Measurements from ENCODE around the gene C1QTNF1. TPM values are rescaled to one million over a fixed set of nuclear protein-coding genes. Genes with fewer than 3 reads are reported as not detected.

Gene C1QTNF1
- polyA plus RNA-seq (2012; ENCODE audit: low read depth, missing spikeins) = 0.05 TPM

- DNase-seq (ENCODE audit: insufficient read length, low spot score) (peak; percentile 62), FAIRE-seq (no peak)
- TF ChIP-seq POLR2AphosphoS5 (IDR thresholded peaks at IDR 0.05; ENCODE audit: low read depth, low read length) (no peak), SPI1 (IDR thresholded peaks at IDR 0.05; ENCODE audit: low read depth, low read length) (no peak), TAF1 (IDR thresholded peaks at IDR 0.05; ENCODE audit: low read depth, low read length) (no peak), POLR2A (IDR thresholded peaks at IDR 0.05; ENCODE audit: low read depth, low read length) (no peak), POU2F2 (IDR thresholded peaks at IDR 0.05; ENCODE audit: low read depth, low read length) (no peak), PAX5 (IDR thresholded peaks at IDR 0.05; ENCODE audit: insufficient read depth, low read length, severe bottlenecking) (no peak)
Observed at GRCh38 chr17:79023886-79024771, at the start of gene C1QTNF1. Gene C1QTNF1, plus strand, starts transcription at chr17:79024169. Its CDS starts 19,800 bp downstream, at chr17:79043969.

GRCh38 chr17:78974635-78975591, 49.1 kb upstream of the C1QTNF1 start:
- no peak for DNase-seq (ENCODE audit: insufficient read length, low spot score)
- TF ChIP-seq SPI1 (IDR thresholded peaks at IDR 0.05; ENCODE audit: low read depth, low read length) (no peak), POLR2A (IDR thresholded peaks at IDR 0.05; ENCODE audit: low read depth, low read length) (no peak), PAX5 (IDR thresholded peaks at IDR 0.05; ENCODE audit: insufficient read depth, low read length, severe bottlenecking) (no peak), POLR2AphosphoS5 (IDR thresholded peaks at IDR 0.05; ENCODE audit: low read depth, low read length) (no peak), POU2F2 (IDR thresholded peaks at IDR 0.05; ENCODE audit: low read depth, low read length) (no peak)
- FAIRE-seq = peak; percentile 81

DNA sequence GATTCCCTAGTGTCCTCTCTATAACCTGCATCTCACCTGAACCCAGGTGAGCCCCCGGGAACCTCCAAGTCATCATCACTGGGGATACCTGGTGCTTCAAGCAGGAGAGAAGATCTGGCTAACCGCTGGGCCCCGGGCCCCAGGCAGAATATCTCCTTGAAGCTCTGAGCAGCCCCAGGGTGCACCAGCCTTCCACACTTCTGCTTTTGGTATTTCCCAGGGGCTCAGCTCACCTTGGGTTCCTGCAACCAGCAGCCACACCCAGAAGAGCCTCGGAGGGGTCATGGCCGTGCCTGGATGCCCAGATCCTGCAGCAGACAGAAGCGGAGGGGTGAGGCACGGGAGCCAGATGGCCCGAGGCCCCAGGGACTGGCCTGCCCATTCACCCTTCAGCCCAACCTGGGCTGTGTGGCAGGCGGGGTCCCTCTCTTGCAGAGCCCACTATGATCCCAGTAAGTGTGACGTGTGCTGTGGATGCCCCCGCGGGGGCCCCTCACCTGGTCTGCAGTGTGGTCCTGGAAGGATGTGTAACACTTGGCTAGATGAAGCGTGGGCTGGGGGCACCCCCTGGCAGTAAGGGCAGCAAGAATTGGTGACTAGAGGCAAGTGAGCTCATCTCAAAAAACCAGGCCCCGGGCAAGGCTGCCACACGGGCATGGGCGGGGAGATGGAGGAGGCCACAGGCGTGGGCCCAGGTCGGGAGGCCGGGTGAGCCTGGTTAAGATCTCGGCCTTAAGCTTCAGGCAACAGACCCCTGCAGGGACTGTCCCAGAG, 46.9 kb upstream of the C1QTNF1 start:
- FAIRE-seq = no peak
- TF ChIP-seq SPI1 (IDR thresholded peaks at IDR 0.05; ENCODE audit: low read depth, low read length) = peak; percentile 48; the same call in 1 of the 2 replicates
- no peak for TF ChIP-seq PAX5 (IDR thresholded peaks at IDR 0.05; ENCODE audit: insufficient read depth, low read length, severe bottlenecking)
- no peak for DNase-seq (ENCODE audit: insufficient read length, low spot score)

- no peak for DNase-seq (ENCODE audit: insufficient read length, low spot score)
- no peak for FAIRE-seq
- TF ChIP-seq POLR2A (IDR thresholded peaks at IDR 0.05; ENCODE audit: low read depth, low read length) = no peak
- no peak for TF ChIP-seq POU2F2 (IDR thresholded peaks at IDR 0.05; ENCODE audit: low read depth, low read length)
- no peak for TF ChIP-seq TAF1 (IDR thresholded peaks at IDR 0.05; ENCODE audit: low read depth, low read length)
- no peak for TF ChIP-seq SPI1 (IDR thresholded peaks at IDR 0.05; ENCODE audit: low read depth, low read length)
- no peak for TF ChIP-seq PAX5 (IDR thresholded peaks at IDR 0.05; ENCODE audit: insufficient read depth, low read length, severe bottlenecking)
- no peak for TF ChIP-seq POLR2AphosphoS5 (IDR thresholded peaks at IDR 0.05; ENCODE audit: low read depth, low read length)
Observed at GRCh38 chr17:78977681-78977943, 46.4 kb upstream of the C1QTNF1 start.

- DNase-seq (ENCODE audit: insufficient read length, low spot score) = no peak
- FAIRE-seq = no peak
- TF ChIP-seq TAF1 (IDR thresholded peaks at IDR 0.05; ENCODE audit: low read depth, low read length) (no peak), POLR2A (IDR thresholded peaks at IDR 0.05; ENCODE audit: low read depth, low read length) (no peak), POU2F2 (IDR thresholded peaks at IDR 0.05; ENCODE audit: low read depth, low read length) (no peak), POLR2AphosphoS5 (IDR thresholded peaks at IDR 0.05; ENCODE audit: low read depth, low read length) (no peak), PAX5 (IDR thresholded peaks at IDR 0.05; ENCODE audit: insufficient read depth, low read length, severe bottlenecking) (no peak), SPI1 (IDR thresholded peaks at IDR 0.05; ENCODE audit: low read depth, low read length) (no peak)
Observed at GRCh38 chr17:78977997-78978973, 45.7 kb upstream of the C1QTNF1 start.

- TF ChIP-seq POU2F2 (IDR thresholded peaks at IDR 0.05; ENCODE audit: low read depth, low read length) = no peak
- TF ChIP-seq POLR2A (IDR thresholded peaks at IDR 0.05; ENCODE audit: low read depth, low read length) = no peak
- TF ChIP-seq SPI1 (IDR thresholded peaks at IDR 0.05; ENCODE audit: low read depth, low read length) = no peak
- TF ChIP-seq POLR2AphosphoS5 (IDR thresholded peaks at IDR 0.05; ENCODE audit: low read depth, low read length) = no peak
- no peak for TF ChIP-seq PAX5 (IDR thresholded peaks at IDR 0.05; ENCODE audit: insufficient read depth, low read length, severe bottlenecking)
- no peak for TF ChIP-seq TAF1 (IDR thresholded peaks at IDR 0.05; ENCODE audit: low read depth, low read length)
- FAIRE-seq (no peak), DNase-seq (ENCODE audit: insufficient read length, low spot score) (no peak)
Observed at GRCh38 chr17:78979780-78980623, 44.0 kb upstream of the C1QTNF1 start, which contains the start of gene LGALS3BP. Gene LGALS3BP, minus strand, starts transcription at chr17:78979923. Its CDS starts 2,732 bp downstream, at chr17:78977191.

DNA sequence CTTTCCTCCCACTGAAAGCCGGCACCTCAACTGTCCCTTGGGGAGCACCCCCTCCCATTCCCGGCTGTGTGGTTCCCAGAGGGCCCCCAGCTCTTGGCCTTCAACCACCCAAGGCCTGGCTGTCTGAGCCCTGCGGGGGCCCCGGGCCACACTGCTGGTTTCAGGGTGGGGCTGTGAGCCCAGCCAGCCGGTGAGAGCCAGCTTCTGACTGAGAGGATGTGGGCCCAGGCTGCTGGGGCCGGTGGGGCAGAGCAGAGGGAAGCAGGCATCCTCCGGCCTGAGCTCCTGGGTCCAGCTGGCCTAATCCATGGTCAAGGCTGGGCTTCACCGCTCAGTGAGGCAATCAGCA, 43.4 kb upstream of the C1QTNF1 start:
- no peak for DNase-seq (ENCODE audit: insufficient read length, low spot score)
- TF ChIP-seq TAF1 (IDR thresholded peaks at IDR 0.05; ENCODE audit: low read depth, low read length) (no peak), PAX5 (IDR thresholded peaks at IDR 0.05; ENCODE audit: insufficient read depth, low read length, severe bottlenecking) (no peak)
- no peak for FAIRE-seq

All from GM12891 (cell line).